ENCODE data around the gene INHBC.
"Not testable (repeated sequence)": the region's sequence is repeated elsewhere in the genome, so short reads cannot be mapped to it uniquely, and the experiment has no call there.

Gene INHBC

DNA sequence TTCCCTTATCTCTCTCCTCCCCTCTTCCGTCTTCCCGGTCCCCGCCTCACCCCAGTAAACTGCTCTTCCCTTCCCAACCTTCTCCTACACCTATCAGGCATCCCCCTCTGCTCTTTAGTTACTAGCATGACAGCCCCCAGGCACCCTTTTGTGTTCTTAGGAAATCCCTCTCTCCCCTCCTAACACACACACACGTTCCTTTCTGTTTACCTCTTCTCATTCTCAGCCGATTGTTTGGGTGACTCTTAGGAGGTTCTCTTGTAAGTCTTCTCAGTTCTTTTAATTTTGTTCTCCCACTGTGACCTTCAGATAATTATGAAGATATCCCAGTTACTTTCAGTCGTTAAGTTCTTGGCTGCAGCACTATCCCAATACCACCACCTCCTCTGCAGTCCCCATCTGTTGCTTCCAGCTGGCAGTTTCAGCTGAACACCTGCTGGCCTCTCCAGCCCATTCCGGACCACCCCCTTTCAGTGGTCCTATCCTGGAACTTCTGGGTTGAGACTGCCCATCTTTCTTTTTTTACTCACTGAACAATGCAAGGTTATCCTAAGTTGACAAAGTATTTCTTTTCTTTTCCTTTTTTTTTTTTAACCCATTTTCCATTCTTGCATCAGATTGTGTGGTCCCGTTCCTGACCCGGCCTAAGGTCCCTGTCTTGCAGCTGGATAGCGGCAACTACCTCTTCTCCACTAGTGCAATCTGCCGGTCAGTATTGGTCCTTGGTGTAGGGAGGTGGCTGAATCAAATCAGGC, 54.0 kb downstream of the INHBC start:
- DNase-seq (ENCODE audit: insufficient read length, low spot score) (no peak), FAIRE-seq (no peak)
- TF ChIP-seq, protein P1, sequence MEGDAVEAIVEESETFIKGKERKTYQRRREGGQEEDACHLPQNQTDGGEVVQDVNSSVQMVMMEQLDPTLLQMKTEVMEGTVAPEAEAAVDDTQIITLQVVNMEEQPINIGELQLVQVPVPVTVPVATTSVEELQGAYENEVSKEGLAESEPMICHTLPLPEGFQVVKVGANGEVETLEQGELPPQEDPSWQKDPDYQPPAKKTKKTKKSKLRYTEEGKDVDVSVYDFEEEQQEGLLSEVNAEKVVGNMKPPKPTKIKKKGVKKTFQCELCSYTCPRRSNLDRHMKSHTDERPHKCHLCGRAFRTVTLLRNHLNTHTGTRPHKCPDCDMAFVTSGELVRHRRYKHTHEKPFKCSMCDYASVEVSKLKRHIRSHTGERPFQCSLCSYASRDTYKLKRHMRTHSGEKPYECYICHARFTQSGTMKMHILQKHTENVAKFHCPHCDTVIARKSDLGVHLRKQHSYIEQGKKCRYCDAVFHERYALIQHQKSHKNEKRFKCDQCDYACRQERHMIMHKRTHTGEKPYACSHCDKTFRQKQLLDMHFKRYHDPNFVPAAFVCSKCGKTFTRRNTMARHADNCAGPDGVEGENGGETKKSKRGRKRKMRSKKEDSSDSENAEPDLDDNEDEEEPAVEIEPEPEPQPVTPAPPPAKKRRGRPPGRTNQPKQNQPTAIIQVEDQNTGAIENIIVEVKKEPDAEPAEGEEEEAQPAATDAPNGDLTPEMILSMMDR (IDR thresholded peaks at IDR 0.05; ENCODE audit: insufficient read depth, missing control alignments): no peak

DNA sequence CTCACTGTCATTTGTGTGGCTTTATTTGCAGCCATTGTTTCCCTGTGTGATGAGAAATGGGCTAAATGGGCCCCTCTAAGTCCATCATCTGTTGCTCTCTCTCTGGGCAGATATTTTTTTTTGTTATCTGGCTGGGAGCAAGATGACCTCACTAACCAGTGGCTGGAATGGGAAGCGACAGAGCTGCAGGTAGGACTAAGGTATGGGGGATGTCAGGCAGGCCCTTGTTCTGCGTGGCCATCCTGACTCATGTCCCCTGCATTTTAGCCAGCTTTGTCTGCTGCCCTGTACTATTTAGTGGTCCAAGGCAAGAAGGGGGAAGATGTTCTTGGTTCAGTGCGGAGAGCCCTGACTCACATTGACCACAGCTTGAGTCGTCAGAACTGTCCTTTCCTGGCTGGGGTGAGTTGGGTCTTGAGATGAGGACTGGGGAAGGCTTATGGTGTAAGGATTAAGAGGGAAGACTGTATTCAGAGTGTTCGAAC, 54.6 kb downstream of the INHBC start:
- DNase-seq (ENCODE audit: insufficient read length, low spot score) (no peak), FAIRE-seq (no peak)
- TF ChIP-seq, protein P1 (IDR thresholded peaks at IDR 0.05; ENCODE audit: insufficient read depth, missing control alignments): no peak

DNA sequence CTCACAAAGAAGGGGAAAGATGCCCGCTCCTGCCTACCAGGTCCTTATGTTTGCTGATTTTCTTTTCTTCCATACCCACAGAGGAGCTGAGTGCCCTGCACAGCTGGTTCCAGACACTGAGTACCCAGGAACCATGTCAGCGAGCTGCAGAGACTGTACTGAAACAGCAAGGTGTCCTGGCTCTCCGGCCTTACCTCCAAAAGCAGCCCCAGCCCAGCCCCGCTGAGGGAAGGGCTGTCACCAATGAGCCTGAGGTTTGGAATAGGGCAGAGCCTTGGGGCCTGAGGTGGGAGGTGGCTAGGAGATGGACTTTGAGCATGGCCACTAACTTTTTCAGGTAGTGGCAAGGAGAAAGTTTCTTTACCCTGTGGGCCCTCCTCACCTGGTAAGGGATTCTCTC, 55.5 kb downstream of the INHBC start:
- no peak for FAIRE-seq
- DNase-seq (ENCODE audit: insufficient read length, low spot score): no peak
- TF ChIP-seq, protein P1 (IDR thresholded peaks at IDR 0.05; ENCODE audit: insufficient read depth, missing control alignments): no peak

DNA sequence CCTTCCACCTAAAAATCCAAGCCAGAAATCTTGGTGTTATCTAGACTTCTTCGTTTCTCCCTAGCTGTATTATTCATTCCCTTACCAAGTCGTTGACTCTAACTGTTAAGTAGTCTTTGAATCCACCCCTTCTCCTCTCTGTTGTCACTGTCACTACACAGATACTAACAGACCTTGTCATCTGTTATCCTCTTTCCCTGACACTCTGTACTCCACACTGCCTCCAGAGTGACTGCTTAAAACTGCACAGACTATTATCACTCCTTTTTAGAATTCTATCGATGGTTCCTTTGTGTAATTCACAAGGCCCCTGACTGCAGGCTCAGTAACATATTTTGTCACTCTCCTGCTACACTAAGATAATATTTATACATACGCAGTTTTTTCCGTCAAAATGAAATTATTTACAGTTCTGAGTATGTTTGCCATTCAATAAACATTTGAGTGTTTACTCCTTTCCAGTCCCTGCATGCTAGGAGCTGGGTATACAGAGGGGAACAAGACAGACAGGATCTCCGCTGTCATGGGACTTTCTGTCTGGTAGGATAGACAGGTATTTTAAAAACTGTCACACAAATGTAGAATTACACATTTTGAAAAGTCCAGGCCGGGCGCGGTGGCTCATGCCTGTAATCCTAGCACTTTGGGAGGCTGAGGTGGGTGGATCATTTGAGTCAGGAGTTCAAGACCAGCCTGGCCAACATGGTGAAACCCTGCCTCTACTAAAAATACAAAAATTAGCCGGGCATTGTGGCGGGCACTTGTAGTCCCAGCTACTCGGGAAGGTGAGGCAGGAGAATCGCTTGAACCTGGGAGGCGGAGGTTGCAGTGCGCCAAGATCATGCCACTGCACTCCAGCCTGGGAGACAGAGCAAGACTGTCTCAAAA, 57.1 kb downstream of the INHBC start:
- FAIRE-seq (no peak), DNase-seq (ENCODE audit: insufficient read length, low spot score) (no peak)
- TF ChIP-seq, protein P1 (IDR thresholded peaks at IDR 0.05; ENCODE audit: insufficient read depth, missing control alignments): peak; percentile 14

DNA sequence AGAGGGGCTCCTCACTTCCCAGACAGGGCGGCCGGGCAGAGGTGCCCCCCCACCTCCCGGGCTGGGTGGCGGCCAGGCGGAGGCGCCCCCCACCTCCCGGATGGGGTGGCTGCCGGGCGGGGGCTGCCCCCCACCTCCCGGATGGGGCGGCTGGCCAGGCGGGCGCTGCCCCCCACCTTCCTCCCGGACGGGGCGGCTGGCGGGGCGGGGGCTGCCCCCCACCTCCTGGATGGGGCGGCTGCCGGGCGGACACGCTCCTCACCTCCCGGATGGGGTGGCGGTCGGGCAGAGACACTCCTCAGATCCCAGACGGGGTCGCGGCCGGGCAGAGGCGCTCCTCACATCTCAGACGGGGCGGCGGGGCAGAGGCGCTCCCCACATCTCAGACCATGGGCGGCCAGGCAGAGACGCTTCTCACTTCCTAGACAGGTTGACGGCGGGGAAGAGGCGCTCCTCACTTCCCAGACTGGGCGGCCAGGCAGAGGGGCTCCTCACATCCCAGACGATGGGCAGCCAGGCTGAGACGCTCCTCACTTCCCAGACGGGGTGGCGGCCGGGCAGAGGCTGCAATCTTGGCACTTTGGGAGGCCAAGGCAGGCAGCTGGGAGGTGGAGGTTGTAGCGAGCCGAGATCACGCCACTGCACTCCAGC, 60.6 kb downstream of the INHBC start:
- not testable (repeated sequence) for FAIRE-seq

DNA sequence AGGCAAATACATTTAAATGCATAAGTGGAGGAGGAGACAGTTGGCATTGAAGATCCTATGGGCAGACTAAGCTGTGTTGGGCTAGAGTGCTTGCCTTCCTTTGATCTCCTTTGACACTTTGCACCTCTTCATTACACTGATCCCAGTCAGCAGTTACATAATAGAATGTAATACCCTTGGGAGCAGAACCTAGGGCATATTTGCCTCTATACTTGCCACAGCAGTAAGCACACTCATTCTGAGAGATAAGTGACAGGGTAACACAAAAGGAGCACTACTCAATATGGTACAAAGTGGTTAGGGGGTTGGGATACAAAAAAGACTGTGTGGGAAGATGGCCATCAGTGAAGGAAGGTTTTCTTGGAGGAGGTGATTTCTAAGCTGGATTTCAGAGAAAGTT, 62.2 kb downstream of the INHBC start:
- TF ChIP-seq, protein P1 (IDR thresholded peaks at IDR 0.05; ENCODE audit: insufficient read depth, missing control alignments): no peak
- FAIRE-seq (no peak), DNase-seq (ENCODE audit: insufficient read length, low spot score) (no peak)

More for the DNA sequence above, 60.6 kb downstream of the INHBC start:
- DNase-seq (ENCODE audit: insufficient read length, low spot score): not testable (repeated sequence)

Data from D721Med (cell line).